Fibroblast of skin of back (primary cell): ENCODE results near the gene COL11A1.
"Not testable (repeated sequence)": the region's sequence is repeated elsewhere in the genome, so short reads cannot be mapped to it uniquely, and the experiment has no call there.

ENCODE experiments used
- DNase-seq: peaks from one replicate; pipeline ENCODE4 v3.0.0-alpha.2; 2013

COL11A1 gene

DNA sequence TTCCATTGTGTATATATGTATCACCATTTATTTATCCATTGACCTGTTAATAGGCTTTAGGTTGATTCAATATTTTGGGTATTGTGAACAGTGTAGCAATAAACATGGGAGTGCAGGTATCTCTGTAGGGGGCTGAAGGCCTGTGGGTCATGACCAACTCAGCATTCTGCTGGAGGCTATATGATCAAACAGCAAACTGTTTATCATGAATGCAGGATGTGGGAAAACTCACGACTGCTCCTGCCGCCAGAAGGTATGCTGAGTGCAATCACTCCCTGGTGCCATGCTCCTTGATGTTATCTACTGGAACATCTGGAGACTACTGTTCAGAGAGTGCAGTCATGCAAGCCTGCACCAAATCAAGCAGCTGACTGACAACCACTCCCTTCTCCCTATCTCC, 275.2 kb downstream of the COL11A1 start:
- DNase-seq: no peak

DNA sequence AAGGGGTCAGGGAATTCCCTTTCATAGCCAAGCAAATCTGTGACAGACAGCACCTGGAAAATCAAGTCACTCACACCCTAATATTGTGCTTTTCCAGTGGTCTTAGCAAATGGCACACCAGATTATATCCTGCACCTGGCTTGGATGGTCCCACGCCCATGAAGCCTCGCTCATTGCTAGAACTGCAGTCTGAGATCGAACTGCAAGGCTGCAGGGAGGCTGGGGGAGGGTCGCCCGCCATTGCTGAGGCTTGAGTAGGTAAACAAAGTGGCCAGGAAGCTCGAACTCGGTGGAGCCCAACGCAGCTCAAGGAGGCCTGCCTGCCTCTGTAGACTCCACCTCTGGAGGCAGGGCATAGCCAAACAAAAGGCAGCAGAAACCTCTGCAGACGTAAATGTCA, 281.6 kb downstream of the COL11A1 start:
- not testable (repeated sequence) for DNase-seq
